Measurements from ENCODE around the gene PTPRT. TPM values are rescaled to one million over a fixed set of nuclear protein-coding genes. Genes with fewer than 3 reads are reported as not detected.

The PTPRT gene
- total and polyA plus RNA-seq, 2 experiments from 2014 or later, result not detected

DNA sequence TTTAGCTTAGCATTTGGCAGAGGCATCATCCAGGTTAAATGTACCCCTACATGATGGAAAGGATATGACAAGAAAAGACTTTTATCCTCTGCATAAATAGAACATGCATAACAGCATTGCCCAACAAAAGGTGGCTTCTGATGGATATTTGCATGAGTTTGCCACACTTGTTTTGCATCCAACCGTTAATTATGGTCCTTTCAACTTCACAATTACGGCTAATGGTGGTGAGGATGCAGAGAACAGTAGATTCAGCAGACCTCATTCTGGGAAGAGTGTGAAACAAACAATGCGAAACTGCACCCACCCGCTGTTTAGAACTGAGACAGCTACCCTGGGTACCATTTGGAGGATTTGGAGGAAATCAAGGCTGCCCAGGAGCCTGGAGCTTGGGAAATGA is 880.7 kb downstream of the PTPRT start:
- no peaks in the 10 kb centered on the region for H3K9me2 ChIP-seq (ENCODE audit: insufficient read depth)
- H3K4me2 ChIP-seq, result no peak overlapping the region
- H3F3A ChIP-seq (replicated peaks; ENCODE audit: low read depth), result no peaks in the 10 kb centered on the region
- H3K4me1 ChIP-seq (ENCODE audit: insufficient read depth), result no peaks in the 10 kb centered on the region
- Mint-ChIP-seq H3K9me3 (peaks cover 94% of the 10 kb centered on the region), H3K27ac (no peak overlapping the region), H3K36me3 (ENCODE audit: low read depth) (peaks cover 11% of the 10 kb centered on the region; the same call in 2 of the 3 replicates), H3K27me3 (ENCODE audit: insufficient read depth, low read depth, poor library complexity) (no peaks in the 10 kb centered on the region), H3K4me1 (no peaks in the 10 kb centered on the region), H3K4me3 (no peak overlapping the region)
- H3K79me2 ChIP-seq (replicated peaks; ENCODE audit: insufficient read depth), result no peaks in the 10 kb centered on the region
- no peak overlapping the region for H3K4me3 ChIP-seq
- peaks cover 17% of the 10 kb centered on the region for H3K36me3 ChIP-seq (ENCODE audit: insufficient read depth)
- no peaks in the 10 kb centered on the region for H3K27me3 ChIP-seq (ENCODE audit: insufficient read depth)
- H3K27ac ChIP-seq (ENCODE audit: low read depth), result no peak overlapping the region
- TF ChIP-seq NANOG (IDR thresholded peaks at IDR 0.05; ENCODE audit: borderline replicate concordance), result no peak
- no peak for TF ChIP-seq CREB1 (CRISPR knock-in tag; IDR thresholded peaks at IDR 0.05; ENCODE audit: low read depth)
- TF ChIP-seq EZH2 (IDR thresholded peaks at IDR 0.05; ENCODE audit: low read depth, unreplicated experiment), result no peak
- TF ChIP-seq, protein P1, sequence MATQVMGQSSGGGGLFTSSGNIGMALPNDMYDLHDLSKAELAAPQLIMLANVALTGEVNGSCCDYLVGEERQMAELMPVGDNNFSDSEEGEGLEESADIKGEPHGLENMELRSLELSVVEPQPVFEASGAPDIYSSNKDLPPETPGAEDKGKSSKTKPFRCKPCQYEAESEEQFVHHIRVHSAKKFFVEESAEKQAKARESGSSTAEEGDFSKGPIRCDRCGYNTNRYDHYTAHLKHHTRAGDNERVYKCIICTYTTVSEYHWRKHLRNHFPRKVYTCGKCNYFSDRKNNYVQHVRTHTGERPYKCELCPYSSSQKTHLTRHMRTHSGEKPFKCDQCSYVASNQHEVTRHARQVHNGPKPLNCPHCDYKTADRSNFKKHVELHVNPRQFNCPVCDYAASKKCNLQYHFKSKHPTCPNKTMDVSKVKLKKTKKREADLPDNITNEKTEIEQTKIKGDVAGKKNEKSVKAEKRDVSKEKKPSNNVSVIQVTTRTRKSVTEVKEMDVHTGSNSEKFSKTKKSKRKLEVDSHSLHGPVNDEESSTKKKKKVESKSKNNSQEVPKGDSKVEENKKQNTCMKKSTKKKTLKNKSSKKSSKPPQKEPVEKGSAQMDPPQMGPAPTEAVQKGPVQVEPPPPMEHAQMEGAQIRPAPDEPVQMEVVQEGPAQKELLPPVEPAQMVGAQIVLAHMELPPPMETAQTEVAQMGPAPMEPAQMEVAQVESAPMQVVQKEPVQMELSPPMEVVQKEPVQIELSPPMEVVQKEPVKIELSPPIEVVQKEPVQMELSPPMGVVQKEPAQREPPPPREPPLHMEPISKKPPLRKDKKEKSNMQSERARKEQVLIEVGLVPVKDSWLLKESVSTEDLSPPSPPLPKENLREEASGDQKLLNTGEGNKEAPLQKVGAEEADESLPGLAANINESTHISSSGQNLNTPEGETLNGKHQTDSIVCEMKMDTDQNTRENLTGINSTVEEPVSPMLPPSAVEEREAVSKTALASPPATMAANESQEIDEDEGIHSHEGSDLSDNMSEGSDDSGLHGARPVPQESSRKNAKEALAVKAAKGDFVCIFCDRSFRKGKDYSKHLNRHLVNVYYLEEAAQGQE (IDR thresholded peaks at IDR 0.05; ENCODE audit: unreplicated experiment), result no peak
- no peaks in the 10 kb centered on the region for H4K20me1 ChIP-seq (replicated peaks; ENCODE audit: insufficient read depth)
- H2AFZ ChIP-seq, result no peak overlapping the region
- DNase-seq (ENCODE audit: low spot score) (no peak), ATAC-seq (no peak)

DNA sequence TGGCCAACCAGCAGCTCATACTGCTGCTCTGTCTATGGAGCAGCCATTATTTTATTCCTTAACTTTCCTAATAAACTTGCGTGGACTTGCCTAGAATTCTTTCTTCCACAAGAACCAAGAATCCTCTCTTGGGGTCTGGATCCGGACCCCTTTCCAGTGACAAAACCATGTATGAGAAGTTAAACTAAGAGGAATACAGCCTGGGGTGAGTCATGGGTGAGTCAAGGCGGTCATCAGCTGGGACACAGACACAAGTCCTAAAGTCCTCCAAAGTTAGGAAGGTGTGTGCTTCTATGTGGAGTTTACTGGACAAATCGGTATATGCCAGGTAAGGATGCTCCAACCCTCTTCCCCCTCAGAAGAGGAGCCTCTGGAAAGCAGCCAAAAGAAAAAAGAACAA is 881.5 kb downstream of the PTPRT start:
- Histone ChIP-seq H4K20me1 (replicated peaks; ENCODE audit: insufficient read depth) (no peaks in the 10 kb centered on the region), H2AFZ (no peak overlapping the region), H3K4me2 (no peak overlapping the region), H3K27me3 (ENCODE audit: insufficient read depth) (no peaks in the 10 kb centered on the region), H3K79me2 (replicated peaks; ENCODE audit: insufficient read depth) (no peaks in the 10 kb centered on the region), H3F3A (replicated peaks; ENCODE audit: low read depth) (no peaks in the 10 kb centered on the region), H3K36me3 (ENCODE audit: insufficient read depth) (peaks cover 17% of the 10 kb centered on the region), H3K27ac (ENCODE audit: low read depth) (no peak overlapping the region), H3K9me2 (ENCODE audit: insufficient read depth) (no peaks in the 10 kb centered on the region), H3K4me3 (no peak overlapping the region), H3K4me1 (ENCODE audit: insufficient read depth) (no peaks in the 10 kb centered on the region)
- Mint-ChIP-seq H3K27ac (no peak overlapping the region), H3K4me3 (no peak overlapping the region), H3K9me3 (peaks cover 94% of the 10 kb centered on the region), H3K36me3 (ENCODE audit: low read depth) (peaks cover 16% of the 10 kb centered on the region; the same call in 2 of the 3 replicates), H3K4me1 (no peaks in the 10 kb centered on the region), H3K27me3 (ENCODE audit: insufficient read depth, low read depth, poor library complexity) (no peaks in the 10 kb centered on the region)
- TF ChIP-seq, protein P2, sequence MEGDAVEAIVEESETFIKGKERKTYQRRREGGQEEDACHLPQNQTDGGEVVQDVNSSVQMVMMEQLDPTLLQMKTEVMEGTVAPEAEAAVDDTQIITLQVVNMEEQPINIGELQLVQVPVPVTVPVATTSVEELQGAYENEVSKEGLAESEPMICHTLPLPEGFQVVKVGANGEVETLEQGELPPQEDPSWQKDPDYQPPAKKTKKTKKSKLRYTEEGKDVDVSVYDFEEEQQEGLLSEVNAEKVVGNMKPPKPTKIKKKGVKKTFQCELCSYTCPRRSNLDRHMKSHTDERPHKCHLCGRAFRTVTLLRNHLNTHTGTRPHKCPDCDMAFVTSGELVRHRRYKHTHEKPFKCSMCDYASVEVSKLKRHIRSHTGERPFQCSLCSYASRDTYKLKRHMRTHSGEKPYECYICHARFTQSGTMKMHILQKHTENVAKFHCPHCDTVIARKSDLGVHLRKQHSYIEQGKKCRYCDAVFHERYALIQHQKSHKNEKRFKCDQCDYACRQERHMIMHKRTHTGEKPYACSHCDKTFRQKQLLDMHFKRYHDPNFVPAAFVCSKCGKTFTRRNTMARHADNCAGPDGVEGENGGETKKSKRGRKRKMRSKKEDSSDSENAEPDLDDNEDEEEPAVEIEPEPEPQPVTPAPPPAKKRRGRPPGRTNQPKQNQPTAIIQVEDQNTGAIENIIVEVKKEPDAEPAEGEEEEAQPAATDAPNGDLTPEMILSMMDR (conservative IDR thresholded peaks at IDR 0.05; ENCODE audit: low read depth in 2 of 2), result no peak
- TF ChIP-seq ZNF114 (CRISPR knock-in tag; IDR thresholded peaks at IDR 0.05), result no peak
- TF ChIP-seq CREB1 (CRISPR knock-in tag; IDR thresholded peaks at IDR 0.05; ENCODE audit: low read depth), result no peak
- no peak for TF ChIP-seq EZH2phosphoT487 (IDR thresholded peaks at IDR 0.05; ENCODE audit: unreplicated experiment)
- ATAC-seq (no peak), DNase-seq (ENCODE audit: low spot score) (no peak)
